GM23338 (cell line): Measurements from ENCODE around the gene KRTAP7-1. TPM values are rescaled to one million over a fixed set of nuclear protein-coding genes. Genes with fewer than 3 reads are reported as not detected.

ENCODE experiments used
- ATAC-seq: fragments of 200-7000 bp; cut with Tn5 transposase; 3 replicates; pipeline ENCODE4 v1.9.1; 2020
- DNase-seq: peaks from one replicate; pipeline ENCODE4 v3.0.0-alpha.2; 2015; ENCODE audit warnings: low spot score
- H2AFZ ChIP-seq: fragments of 200-600 bp; sonication (generic); 2 replicates; pipeline ENCODE4 v1.8.0; 2016; ENCODE audit warnings: antibody characterized with exemption, mild to moderate bottlenecking, moderate library complexity
- H3F3A ChIP-seq: fragments of 200-600 bp; sonication (generic); replicated peaks from 2 replicates; pipeline ENCODE4 v1.8.0; 2017; ENCODE audit warnings: antibody characterized with exemption, mixed run types, low read depth
- H3K27ac ChIP-seq: fragments of 200-600 bp; sonication (generic); 2 replicates; pipeline ENCODE4 v1.6.1; 2016; ENCODE audit warnings: low read depth
- H3K27me3 ChIP-seq: fragments of 200-600 bp; sonication (generic); 2 replicates; pipeline ENCODE4 v1.8.0; 2016; ENCODE audit warnings: mild to moderate bottlenecking, mixed run types, moderate library complexity; ENCODE audit not compliant: insufficient read depth
- H3K36me3 ChIP-seq: fragments of 200-600 bp; sonication (generic); 2 replicates; pipeline ENCODE4 v1.8.0; 2016; ENCODE audit warnings: mild to moderate bottlenecking; ENCODE audit not compliant: insufficient read depth
- H3K4me1 ChIP-seq: fragments of 200-600 bp; sonication (generic); 2 replicates; pipeline ENCODE4 v1.8.0; 2016; ENCODE audit warnings: mild to moderate bottlenecking, moderate library complexity; ENCODE audit not compliant: insufficient read depth
- H3K4me2 ChIP-seq: fragments of 200-600 bp; sonication (generic); 2 replicates; pipeline ENCODE4 v1.7.1; 2017; ENCODE audit warnings: mixed run types
- H3K4me3 ChIP-seq: fragments of 200-600 bp; sonication (generic); 2 replicates; pipeline ENCODE4 v1.6.1; 2016; ENCODE audit warnings: mixed run types
- H3K79me2 ChIP-seq: fragments of 200-600 bp; sonication (generic); replicated peaks from 2 replicates; pipeline ENCODE4 v1.8.0; 2017; ENCODE audit warnings: mild to moderate bottlenecking; ENCODE audit not compliant: insufficient read depth
- H3K9me2 ChIP-seq: fragments of 200-600 bp; sonication (generic); 2 replicates; pipeline ENCODE4 v1.8.0; 2017; ENCODE audit not compliant: insufficient read depth
- H4K20me1 ChIP-seq: fragments of 200-600 bp; sonication (generic); replicated peaks from 2 replicates; pipeline ENCODE4 v1.8.0; 2017; ENCODE audit warnings: mild to moderate bottlenecking; ENCODE audit not compliant: insufficient read depth
- H3K27ac Mint-ChIP-seq: 2 replicates; pipeline ENCODE4 v1.8.0; 2020; ENCODE audit warnings: inconsistent platforms, mild to moderate bottlenecking, moderate library complexity, mixed read lengths
- H3K27me3 Mint-ChIP-seq: 3 replicates; pipeline ENCODE4 v1.8.0; 2022; ENCODE audit warnings: low read depth, mild to moderate bottlenecking, moderate library complexity, mixed read lengths, inconsistent platforms; ENCODE audit not compliant: insufficient read depth, poor library complexity
- H3K36me3 Mint-ChIP-seq: 3 replicates; pipeline ENCODE4 v1.8.0; 2021; ENCODE audit warnings: low read depth, mild to moderate bottlenecking, inconsistent platforms, moderate library complexity, mixed read lengths
- H3K4me1 Mint-ChIP-seq: 3 replicates; pipeline ENCODE4 v1.8.0; 2020; ENCODE audit warnings: mild to moderate bottlenecking, inconsistent platforms, mixed read lengths
- H3K4me3 Mint-ChIP-seq: 3 replicates; pipeline ENCODE4 v1.8.0; 2021; ENCODE audit warnings: moderate library complexity, mild to moderate bottlenecking, inconsistent platforms, mixed read lengths
- H3K9me3 Mint-ChIP-seq: 3 replicates; pipeline ENCODE4 v1.8.0; 2020; ENCODE audit warnings: moderate library complexity, mild to moderate bottlenecking, inconsistent platforms, mixed read lengths
- CTCF ChIP-seq, 2 experiments: fragments of 200-600 bp in 1 of 2; sonication (generic) in 1 of 2; conservative IDR thresholded peaks; 2 replicates each; pipeline versions ENCODE4 v1.5.1 to v1.6.1; 2016 to 2017; ENCODE audit warnings: antibody characterized with exemption in 2 of 2, low read depth in 2 of 2, mild to moderate bottlenecking in 2 of 2, moderate library complexity in 1 of 2
- EZH2 ChIP-seq: fragments of 200-600 bp; sonication (generic); IDR thresholded peaks from one replicate; pipeline ENCODE4 v1.8.0; 2017; ENCODE audit warnings: antibody characterized with exemption, mild to moderate bottlenecking, low read depth; ENCODE audit not compliant: unreplicated experiment
- POLR2AphosphoS5 ChIP-seq: IDR thresholded peaks from 2 replicates; pipeline ENCODE4 v1.6.1; 2016; ENCODE audit warnings: antibody characterized with exemption, low read depth
- STAT1 ChIP-seq: IDR thresholded peaks from one replicate; pipeline ENCODE4 v1.6.1; 2016; ENCODE audit warnings: antibody characterized with exemption; ENCODE audit not compliant: unreplicated experiment
- ZNF114 ChIP-seq: fragments of 250-450 bp; sonication (Bioruptor Pico); IDR thresholded peaks from 2 replicates; pipeline ENCODE4 v1.5.0; 2020; ENCODE audit warnings: mild to moderate bottlenecking, moderate library complexity
- polyA plus RNA-seq: library from polyadenylated mRNA; unstranded; fragments of >200 nt; fragmentation: Nextera tagmentation; extraction: Ambion mirVana; gene quantifications from 2 replicates; pipeline ENCODE4 v1.2.1, GENCODE V29; 2016
- total RNA-seq: library from RNA; depleted of rRNA; stranded (reverse); fragments of >200 nt; shearing (Covaris generic); gene quantifications from 2 replicates; pipeline ENCODE4 v1.2.3, GENCODE V29; 2014
- TF ChIP-seq, protein P1 (sequence below): IDR thresholded peaks from one replicate; pipeline ENCODE4 v1.6.1; 2018; ENCODE audit warnings: antibody characterized with exemption; ENCODE audit not compliant: unreplicated experiment
- TF ChIP-seq, protein P2 (sequence below): fragments of 250-450 bp; sonication (Bioruptor Pico); IDR thresholded peaks from 2 replicates; pipeline ENCODE4 v1.5.0; 2020; ENCODE audit warnings: mild to moderate bottlenecking, moderate library complexity

KRTAP7-1 gene
- total and polyA plus RNA-seq, 2 experiments from 2014 or later: not detected

GRCh38 chr21:30839304-30839703, 9.7 kb upstream of the KRTAP7-1 start:
- H3K4me3 ChIP-seq: no peak overlapping the region
- H3K27ac ChIP-seq: no peak overlapping the region
- H3K9me3 Mint-ChIP-seq: no peaks in the 10 kb centered on the region
- H3K27me3 ChIP-seq: no peaks in the 10 kb centered on the region
- H3K9me2 ChIP-seq: peaks cover 7% of the 10 kb centered on the region; the same call in 1 of the 2 replicates
- H3K79me2 ChIP-seq: no peaks in the 10 kb centered on the region
- no peaks in the 10 kb centered on the region for H3K27me3 Mint-ChIP-seq
- H3K4me3 Mint-ChIP-seq: no peak overlapping the region
- no peak overlapping the region for H3K4me2 ChIP-seq
- no peaks in the 10 kb centered on the region for H3K4me1 Mint-ChIP-seq
- H3F3A ChIP-seq: no peaks in the 10 kb centered on the region
- H3K36me3 Mint-ChIP-seq: no peaks in the 10 kb centered on the region
- H2AFZ ChIP-seq: no peak overlapping the region
- DNase-seq: peak; percentile 82
- ATAC-seq: peak; percentile 97
- H3K27ac Mint-ChIP-seq: no peak overlapping the region
- H4K20me1 ChIP-seq: no peaks in the 10 kb centered on the region
- no peaks in the 10 kb centered on the region for H3K4me1 ChIP-seq
- TF ChIP-seq, protein P1, sequence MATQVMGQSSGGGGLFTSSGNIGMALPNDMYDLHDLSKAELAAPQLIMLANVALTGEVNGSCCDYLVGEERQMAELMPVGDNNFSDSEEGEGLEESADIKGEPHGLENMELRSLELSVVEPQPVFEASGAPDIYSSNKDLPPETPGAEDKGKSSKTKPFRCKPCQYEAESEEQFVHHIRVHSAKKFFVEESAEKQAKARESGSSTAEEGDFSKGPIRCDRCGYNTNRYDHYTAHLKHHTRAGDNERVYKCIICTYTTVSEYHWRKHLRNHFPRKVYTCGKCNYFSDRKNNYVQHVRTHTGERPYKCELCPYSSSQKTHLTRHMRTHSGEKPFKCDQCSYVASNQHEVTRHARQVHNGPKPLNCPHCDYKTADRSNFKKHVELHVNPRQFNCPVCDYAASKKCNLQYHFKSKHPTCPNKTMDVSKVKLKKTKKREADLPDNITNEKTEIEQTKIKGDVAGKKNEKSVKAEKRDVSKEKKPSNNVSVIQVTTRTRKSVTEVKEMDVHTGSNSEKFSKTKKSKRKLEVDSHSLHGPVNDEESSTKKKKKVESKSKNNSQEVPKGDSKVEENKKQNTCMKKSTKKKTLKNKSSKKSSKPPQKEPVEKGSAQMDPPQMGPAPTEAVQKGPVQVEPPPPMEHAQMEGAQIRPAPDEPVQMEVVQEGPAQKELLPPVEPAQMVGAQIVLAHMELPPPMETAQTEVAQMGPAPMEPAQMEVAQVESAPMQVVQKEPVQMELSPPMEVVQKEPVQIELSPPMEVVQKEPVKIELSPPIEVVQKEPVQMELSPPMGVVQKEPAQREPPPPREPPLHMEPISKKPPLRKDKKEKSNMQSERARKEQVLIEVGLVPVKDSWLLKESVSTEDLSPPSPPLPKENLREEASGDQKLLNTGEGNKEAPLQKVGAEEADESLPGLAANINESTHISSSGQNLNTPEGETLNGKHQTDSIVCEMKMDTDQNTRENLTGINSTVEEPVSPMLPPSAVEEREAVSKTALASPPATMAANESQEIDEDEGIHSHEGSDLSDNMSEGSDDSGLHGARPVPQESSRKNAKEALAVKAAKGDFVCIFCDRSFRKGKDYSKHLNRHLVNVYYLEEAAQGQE: no peak
- TF ChIP-seq CTCF (conservative IDR thresholded peaks at IDR 0.05; ENCODE audit: low read depth in 2 of 2): peak; percentile 73 to 74
- H3K36me3 ChIP-seq: no peaks in the 10 kb centered on the region

DNA sequence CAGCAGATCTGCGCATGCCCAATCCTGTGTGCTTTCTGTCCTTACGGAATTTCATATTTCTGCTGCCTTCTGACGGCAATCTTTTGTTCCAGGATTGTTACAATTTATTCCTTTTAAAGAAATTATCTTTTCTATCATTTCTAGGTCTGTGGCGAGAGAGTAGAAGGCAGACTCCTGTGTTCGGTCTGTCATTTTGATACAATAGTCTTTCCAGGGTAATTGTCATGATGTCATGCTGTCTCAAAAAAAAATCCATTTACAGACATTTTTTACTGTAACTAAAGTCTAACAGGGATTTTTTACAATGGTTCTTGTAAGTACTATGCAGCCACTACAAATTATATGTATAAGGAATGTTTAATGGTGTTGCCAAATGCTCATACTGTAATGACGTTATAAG, 9.0 kb upstream of the KRTAP7-1 start:
- H3K4me1 Mint-ChIP-seq: no peaks in the 10 kb centered on the region
- no peak overlapping the region for H3K4me3 ChIP-seq
- no peaks in the 10 kb centered on the region for H3K36me3 Mint-ChIP-seq
- H3K9me3 Mint-ChIP-seq: no peaks in the 10 kb centered on the region
- no peak overlapping the region for H2AFZ ChIP-seq
- no peak overlapping the region for H3K4me2 ChIP-seq
- H3K27ac Mint-ChIP-seq: no peak overlapping the region
- no peaks in the 10 kb centered on the region for H3F3A ChIP-seq
- H3K36me3 ChIP-seq: no peaks in the 10 kb centered on the region
- no peak overlapping the region for H3K27ac ChIP-seq
- H3K79me2 ChIP-seq: no peaks in the 10 kb centered on the region
- H4K20me1 ChIP-seq: no peaks in the 10 kb centered on the region
- no peaks in the 10 kb centered on the region for H3K4me1 ChIP-seq
- no peaks in the 10 kb centered on the region for H3K27me3 Mint-ChIP-seq
- no peaks in the 10 kb centered on the region for H3K27me3 ChIP-seq
- DNase-seq (no peak), ATAC-seq (no peak)
- peaks cover 7% of the 10 kb centered on the region; the same call in 1 of the 2 replicates for H3K9me2 ChIP-seq
- H3K4me3 Mint-ChIP-seq: no peak overlapping the region
- TF ChIP-seq STAT1 (no peak), EZH2 (no peak), CTCF (conservative IDR thresholded peaks at IDR 0.05; ENCODE audit: low read depth in 2 of 2) (no peak), POLR2AphosphoS5 (no peak), ZNF114 (no peak)
- TF ChIP-seq, protein P2, sequence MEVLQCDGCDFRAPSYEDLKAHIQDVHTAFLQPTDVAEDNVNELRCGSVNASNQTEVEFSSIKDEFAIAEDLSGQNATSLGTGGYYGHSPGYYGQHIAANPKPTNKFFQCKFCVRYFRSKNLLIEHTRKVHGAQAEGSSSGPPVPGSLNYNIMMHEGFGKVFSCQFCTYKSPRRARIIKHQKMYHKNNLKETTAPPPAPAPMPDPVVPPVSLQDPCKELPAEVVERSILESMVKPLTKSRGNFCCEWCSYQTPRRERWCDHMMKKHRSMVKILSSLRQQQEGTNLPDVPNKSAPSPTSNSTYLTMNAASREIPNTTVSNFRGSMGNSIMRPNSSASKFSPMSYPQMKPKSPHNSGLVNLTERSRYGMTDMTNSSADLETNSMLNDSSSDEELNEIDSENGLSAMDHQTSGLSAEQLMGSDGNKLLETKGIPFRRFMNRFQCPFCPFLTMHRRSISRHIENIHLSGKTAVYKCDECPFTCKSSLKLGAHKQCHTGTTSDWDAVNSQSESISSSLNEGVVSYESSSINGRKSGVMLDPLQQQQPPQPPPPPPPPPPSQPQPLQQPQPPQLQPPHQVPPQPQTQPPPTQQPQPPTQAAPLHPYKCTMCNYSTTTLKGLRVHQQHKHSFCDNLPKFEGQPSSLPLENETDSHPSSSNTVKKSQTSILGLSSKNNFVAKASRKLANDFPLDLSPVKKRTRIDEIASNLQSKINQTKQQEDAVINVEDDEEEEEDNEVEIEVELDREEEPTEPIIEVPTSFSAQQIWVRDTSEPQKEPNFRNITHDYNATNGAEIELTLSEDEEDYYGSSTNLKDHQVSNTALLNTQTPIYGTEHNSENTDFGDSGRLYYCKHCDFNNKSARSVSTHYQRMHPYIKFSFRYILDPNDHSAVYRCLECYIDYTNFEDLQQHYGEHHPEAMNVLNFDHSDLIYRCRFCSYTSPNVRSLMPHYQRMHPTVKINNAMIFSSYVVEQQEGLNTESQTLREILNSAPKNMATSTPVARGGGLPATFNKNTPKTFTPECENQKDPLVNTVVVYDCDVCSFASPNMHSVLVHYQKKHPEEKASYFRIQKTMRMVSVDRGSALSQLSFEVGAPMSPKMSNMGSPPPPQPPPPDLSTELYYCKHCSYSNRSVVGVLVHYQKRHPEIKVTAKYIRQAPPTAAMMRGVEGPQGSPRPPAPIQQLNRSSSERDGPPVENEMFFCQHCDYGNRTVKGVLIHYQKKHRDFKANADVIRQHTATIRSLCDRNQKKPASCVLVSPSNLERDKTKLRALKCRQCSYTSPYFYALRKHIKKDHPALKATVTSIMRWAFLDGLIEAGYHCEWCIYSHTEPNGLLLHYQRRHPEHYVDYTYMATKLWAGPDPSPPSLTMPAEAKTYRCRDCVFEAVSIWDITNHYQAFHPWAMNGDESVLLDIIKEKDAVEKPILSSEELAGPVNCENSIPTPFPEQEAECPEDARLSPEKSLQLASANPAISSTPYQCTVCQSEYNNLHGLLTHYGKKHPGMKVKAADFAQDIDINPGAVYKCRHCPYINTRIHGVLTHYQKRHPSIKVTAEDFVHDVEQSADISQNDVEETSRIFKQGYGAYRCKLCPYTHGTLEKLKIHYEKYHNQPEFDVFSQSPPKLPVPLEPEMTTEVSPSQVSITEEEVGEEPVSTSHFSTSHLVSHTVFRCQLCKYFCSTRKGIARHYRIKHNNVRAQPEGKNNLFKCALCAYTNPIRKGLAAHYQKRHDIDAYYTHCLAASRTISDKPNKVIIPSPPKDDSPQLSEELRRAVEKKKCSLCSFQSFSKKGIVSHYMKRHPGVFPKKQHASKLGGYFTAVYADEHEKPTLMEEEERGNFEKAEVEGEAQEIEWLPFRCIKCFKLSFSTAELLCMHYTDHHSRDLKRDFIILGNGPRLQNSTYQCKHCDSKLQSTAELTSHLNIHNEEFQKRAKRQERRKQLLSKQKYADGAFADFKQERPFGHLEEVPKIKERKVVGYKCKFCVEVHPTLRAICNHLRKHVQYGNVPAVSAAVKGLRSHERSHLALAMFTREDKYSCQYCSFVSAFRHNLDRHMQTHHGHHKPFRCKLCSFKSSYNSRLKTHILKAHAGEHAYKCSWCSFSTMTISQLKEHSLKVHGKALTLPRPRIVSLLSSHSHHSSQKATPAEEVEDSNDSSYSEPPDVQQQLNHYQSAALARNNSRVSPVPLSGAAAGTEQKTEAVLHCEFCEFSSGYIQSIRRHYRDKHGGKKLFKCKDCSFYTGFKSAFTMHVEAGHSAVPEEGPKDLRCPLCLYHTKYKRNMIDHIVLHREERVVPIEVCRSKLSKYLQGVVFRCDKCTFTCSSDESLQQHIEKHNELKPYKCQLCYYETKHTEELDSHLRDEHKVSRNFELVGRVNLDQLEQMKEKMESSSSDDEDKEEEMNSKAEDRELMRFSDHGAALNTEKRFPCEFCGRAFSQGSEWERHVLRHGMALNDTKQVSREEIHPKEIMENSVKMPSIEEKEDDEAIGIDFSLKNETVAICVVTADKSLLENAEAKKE: no peak
